Psoas muscle (tissue), 8 donors: ENCODE measurements around the gene BICDL2. TPM values are rescaled to one million over a fixed set of nuclear protein-coding genes. Genes with fewer than 3 reads are reported as not detected.
A peak's percentile ranks its signal among the peaks of the same experiment; 100 is the strongest.

Source experiments
- ATAC-seq, 4 donors: fragments of 200-7000 bp; cut with Tn5 transposase; one replicate each; pipeline ENCODE4 v1.9.1; 2020; ENCODE audit warnings: moderate library complexity in 3 of 4, mild to moderate bottlenecking in 2 of 4
- DNase-seq, 2 donors: peaks; one replicate each; pipeline ENCODE4 v3.0.0-alpha.2; 2020
- H3K27ac ChIP-seq: fragments of 200-600 bp; one replicate; pipeline ENCODE4 v1.8.0; 2022
- H3K27me3 ChIP-seq, 3 donors: fragments of 200-600 bp in 1 of 3; one replicate each; pipeline versions ENCODE4 v1.6.1 to v1.8.0; 2013 to 2022; ENCODE audit warnings: low read length in 2 of 3, mild to moderate bottlenecking in 2 of 3, moderate library complexity in 1 of 3; ENCODE audit not compliant: insufficient read depth in 3 of 3
- H3K36me3 ChIP-seq, 2 donors: fragments of 200-600 bp in 1 of 2; one replicate each; pipeline versions ENCODE4 v1.6.1 to v1.8.0; 2013 to 2022; ENCODE audit warnings: low read depth in 1 of 2, mild to moderate bottlenecking in 1 of 2, moderate library complexity in 1 of 2; ENCODE audit not compliant: insufficient read depth in 1 of 2
- H3K4me1 ChIP-seq: fragments of 200-600 bp; one replicate; pipeline ENCODE4 v1.8.0; 2022
- H3K4me3 ChIP-seq: fragments of 200-600 bp; one replicate; pipeline ENCODE4 v1.8.0; 2022; ENCODE audit warnings: mild to moderate bottlenecking
- H3K9me3 ChIP-seq: fragments of 200-600 bp; one replicate; pipeline ENCODE4 v1.8.0; 2022
- CTCF ChIP-seq: fragments of 200-600 bp; IDR thresholded peaks from one replicate; pipeline ENCODE4 v1.8.0; 2022; ENCODE audit warnings: antibody characterized with exemption
- WGBS, 3 donors: extraction: QIAGEN DNeasy Blood & Tissue Kit; methylation state at CpG; one replicate each; pipeline versions ENCODE4 v1.1.6 to v1.1.7; 2013; 5-methylcytosine and 5-hydroxymethylcytosine counted together
- intact Hi-C, 2 donors: fragments of 100-400 bp; cut with DNase I; formaldehyde crosslinking; loops; one replicate each; pipeline versions ENCODE4 v1.11.0 to v1.14.2; 2022
- polyA plus RNA-seq, 3 donors: library from polyadenylated mRNA; stranded (reverse); fragments of 200-250 nt; gene quantifications; one replicate each; pipeline ENCODE4 v1.2.3, GENCODE V29; 2013
- total RNA-seq, 4 donors: library from RNA; stranded (reverse); fragmentation: NEBNext Ultra II Directional in 2 of 4; extraction: Animal tissue kit (Norgen Biotek cat#: 25700) in 2 of 4; gene quantifications; one replicate each; pipeline versions ENCODE4 v1.2.1 to v1.2.4, GENCODE V29; 2021 to 2023
- donor health status: healthy with polysubstance abuse.
- donor health status: DM: no; HTN: no; CAD: no; lungs with moderate emphysema.
- donor health status: Bipolar disorder and iron deficiency.
- donor health status: healthy.
- donor health status: DM: yes; HTN: yes; CAD: no.
- donor health status: DM: no; HTN: no; CAD: no.
- donor health status: DM: no; HTN: no; CAD: no.
- donor health status: DM: yes; HTN: yes; CAD: no.

Gene BICDL2
- total and polyA plus RNA-seq, 7 donors, result 0.01 to 0.18 TPM; not detected in 5

- no peaks in the 10 kb centered on the region for H3K27me3 ChIP-seq
- H3K36me3 ChIP-seq, result no peaks in the 10 kb centered on the region
- peak overlapping the region; percentile 76 for H3K27ac ChIP-seq
- peak; percentile 90 to 93 for DNase-seq
- ATAC-seq, result peak; percentile 91 to 98 (median 94)
- peak; percentile 97 for TF ChIP-seq CTCF
- intact Hi-C loops, result loop anchor here (1.0 to 5.0 kb wide), 4 partner anchors 68 to 112 kb away; no protein-coding TSS in a partner anchor
- WGBS, 3 donors, result 0 to 1% (median 1%) methylated on average over 20 to 67 of the region's 67 CpGs
- no peaks in the 10 kb centered on the region for H3K9me3 ChIP-seq
- H3K4me3 ChIP-seq, result peak overlapping the region; percentile 90
- peaks cover 35% of the 10 kb centered on the region for H3K4me1 ChIP-seq
Measured at GRCh38 chr16:3059041-3059722, 22.4 kb upstream of the BICDL2 start.

DNA sequence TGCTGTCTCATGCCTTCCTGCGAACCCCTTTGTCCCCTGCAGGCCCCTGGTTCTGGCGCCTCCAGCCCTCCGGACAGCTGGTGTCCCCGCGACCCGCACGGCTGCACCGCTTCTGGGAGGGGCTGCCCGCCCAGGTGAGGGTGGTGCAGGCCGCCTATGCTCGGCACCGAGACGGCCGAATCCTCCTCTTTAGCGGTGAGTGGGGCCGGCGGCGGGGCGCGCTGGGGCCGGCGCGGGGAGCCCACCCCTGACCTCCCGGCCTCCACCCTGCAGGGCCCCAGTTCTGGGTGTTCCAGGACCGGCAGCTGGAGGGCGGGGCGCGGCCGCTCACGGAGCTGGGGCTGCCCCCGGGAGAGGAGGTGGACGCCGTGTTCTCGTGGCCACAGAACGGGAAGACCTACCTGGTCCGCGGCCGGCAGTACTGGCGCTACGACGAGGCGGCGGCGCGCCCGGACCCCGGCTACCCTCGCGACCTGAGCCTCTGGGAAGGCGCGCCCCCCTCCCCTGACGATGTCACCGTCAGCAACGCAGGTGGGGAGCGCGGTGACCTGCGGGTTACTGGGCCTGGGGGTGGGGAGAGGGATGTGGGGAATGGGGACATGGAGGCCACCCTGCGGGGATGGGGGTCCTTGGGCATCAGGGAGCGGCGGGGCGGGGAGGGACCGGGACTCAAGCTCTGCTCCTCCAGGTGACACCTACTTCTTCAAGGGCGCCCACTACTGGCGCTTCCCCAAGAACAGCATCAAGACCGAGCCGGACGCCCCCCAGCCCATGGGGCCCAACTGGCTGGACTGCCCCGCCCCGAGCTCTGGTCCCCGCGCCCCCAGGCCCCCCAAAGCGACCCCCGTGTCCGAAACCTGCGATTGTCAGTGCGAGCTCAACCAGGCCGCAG is 21.6 kb upstream of the BICDL2 start:
- TF ChIP-seq CTCF, result no peak
- 11 to 14% (median 12%) methylated on average over 50 to 77 of the region's 77 CpGs for WGBS, 3 donors
- H3K4me1 ChIP-seq, result peaks cover 35% of the 10 kb centered on the region
- intact Hi-C loops, result loop anchor here (1.0 to 5.0 kb wide), 4 partner anchors 69 to 112 kb away; no protein-coding TSS in a partner anchor
- ATAC-seq (peak; percentile 8 to 25 (median 16)), DNase-seq (peak in 1 of 2 donors; percentile 42)
- peak overlapping the region; percentile 90 for H3K4me3 ChIP-seq
- no peaks in the 10 kb centered on the region for H3K27me3 ChIP-seq
- peak overlapping the region; percentile 76 for H3K27ac ChIP-seq
- no peaks in the 10 kb centered on the region for H3K9me3 ChIP-seq
- no peaks in the 10 kb centered on the region for H3K36me3 ChIP-seq

DNA sequence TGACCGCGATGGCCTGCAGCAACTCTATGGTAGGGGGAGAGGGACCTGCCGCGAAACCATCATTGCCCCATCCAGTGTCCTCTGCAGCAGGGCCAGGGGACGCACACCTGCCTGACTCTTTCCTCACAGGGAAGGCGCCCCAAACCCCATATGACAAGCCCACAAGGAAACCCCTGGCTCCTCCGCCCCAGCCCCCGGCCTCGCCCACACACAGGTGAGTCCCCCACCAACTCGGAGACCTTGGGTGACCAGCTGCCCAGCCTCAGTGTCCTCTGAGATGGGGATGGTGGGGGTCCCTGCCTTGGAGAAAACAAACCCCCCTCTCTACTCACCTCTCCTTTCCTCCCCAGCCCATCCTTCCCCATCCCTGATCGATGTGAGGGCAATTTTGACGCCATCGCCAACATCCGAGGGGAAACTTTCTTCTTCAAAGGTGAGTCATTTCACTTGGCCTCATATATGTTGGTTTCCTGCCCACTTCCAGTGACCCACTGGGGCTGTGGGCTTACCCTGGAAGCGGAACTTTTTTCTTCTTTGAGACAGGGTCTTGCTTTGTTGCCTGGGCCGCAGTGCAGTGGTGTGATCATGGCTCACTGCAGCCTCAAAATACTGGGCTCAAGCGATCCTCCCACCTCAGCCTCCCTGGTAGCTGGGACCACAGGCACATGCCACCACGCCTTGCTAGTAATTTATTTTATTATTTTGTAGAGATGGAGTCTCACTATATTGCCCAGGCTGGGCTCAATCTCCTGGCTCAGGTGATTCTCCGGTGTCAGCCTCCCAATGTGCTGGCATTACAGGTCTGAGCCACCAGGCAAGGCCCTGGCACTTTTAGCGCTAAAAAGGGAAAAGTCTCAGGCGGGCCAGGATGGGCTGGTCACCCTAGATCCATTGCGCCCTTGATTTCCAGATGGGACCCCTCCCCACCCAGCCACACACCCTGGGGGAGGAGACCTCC is 20.7 kb upstream of the BICDL2 start:
- H3K27ac ChIP-seq, result no peak overlapping the region
- 91 to 95% (median 92%) methylated on average over 21 to 22 of the region's 22 CpGs for WGBS, 3 donors
- H3K27me3 ChIP-seq, result no peaks in the 10 kb centered on the region
- DNase-seq (no peak), ATAC-seq (no peak)
- TF ChIP-seq CTCF, result no peak
- peak overlapping the region; percentile 90 for H3K4me3 ChIP-seq
- intact Hi-C loops, result loop anchor here (2.0 to 5.0 kb wide), 3 partner anchors 70 to 113 kb away; no protein-coding TSS in a partner anchor
- peaks cover 35% of the 10 kb centered on the region for H3K4me1 ChIP-seq
- no peaks in the 10 kb centered on the region for H3K9me3 ChIP-seq
- H3K36me3 ChIP-seq, result no peaks in the 10 kb centered on the region
